Upper lobe of left lung (tissue), 4 donors: ENCODE results near the gene ACADL.

Source experiments
- EP300 ChIP-seq, 4 donors: sonication (generic); formaldehyde crosslinking; IDR thresholded peaks; one replicate each; pipeline ENCODE4 v1.5.1; 2017; ENCODE audit warnings: antibody characterized with exemption in 4 of 4, control low read depth in 2 of 4
- POLR2A ChIP-seq, 4 donors: fragments of 450-650 bp; IDR thresholded peaks; one replicate each; pipeline ENCODE4 v1.5.1; 2016 to 2017; ENCODE audit warnings: antibody characterized with exemption in 4 of 4, mild to moderate bottlenecking in 2 of 4
- POLR2AphosphoS5 ChIP-seq, 2 donors: sonication (generic); formaldehyde crosslinking; IDR thresholded peaks; one replicate each; pipeline ENCODE4 v1.5.1; 2017; ENCODE audit warnings: antibody characterized with exemption in 2 of 2
- TF ChIP-seq, protein P1 (sequence below), 6 experiments: fragments of 450-650 bp in 4 of 6; fragments of 200-600 bp in 2 of 6; sonication (generic) in 2 of 6; IDR thresholded peaks; one replicate each; pipeline ENCODE4 v1.5.1; 2016 to 2019; ENCODE audit warnings: antibody characterized with exemption in 6 of 6

DNA sequence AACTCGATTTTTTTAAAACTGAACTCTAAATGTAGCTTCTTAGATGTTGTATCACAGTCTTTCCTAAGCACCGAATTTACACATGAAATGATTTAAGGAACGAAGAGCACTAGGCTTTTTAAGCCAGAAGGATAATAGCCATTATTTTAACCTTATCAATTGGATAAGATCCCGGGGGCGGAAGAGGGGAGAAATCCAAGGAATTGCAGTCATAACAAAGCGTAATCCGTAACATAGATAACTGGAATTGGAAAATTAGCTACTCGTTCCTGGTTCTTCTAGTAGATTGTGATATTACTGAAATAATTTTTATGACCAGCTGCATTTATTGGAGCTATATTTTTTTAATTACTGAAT lies 53.0 kb downstream of the ACADL start:
- TF ChIP-seq, protein P1, sequence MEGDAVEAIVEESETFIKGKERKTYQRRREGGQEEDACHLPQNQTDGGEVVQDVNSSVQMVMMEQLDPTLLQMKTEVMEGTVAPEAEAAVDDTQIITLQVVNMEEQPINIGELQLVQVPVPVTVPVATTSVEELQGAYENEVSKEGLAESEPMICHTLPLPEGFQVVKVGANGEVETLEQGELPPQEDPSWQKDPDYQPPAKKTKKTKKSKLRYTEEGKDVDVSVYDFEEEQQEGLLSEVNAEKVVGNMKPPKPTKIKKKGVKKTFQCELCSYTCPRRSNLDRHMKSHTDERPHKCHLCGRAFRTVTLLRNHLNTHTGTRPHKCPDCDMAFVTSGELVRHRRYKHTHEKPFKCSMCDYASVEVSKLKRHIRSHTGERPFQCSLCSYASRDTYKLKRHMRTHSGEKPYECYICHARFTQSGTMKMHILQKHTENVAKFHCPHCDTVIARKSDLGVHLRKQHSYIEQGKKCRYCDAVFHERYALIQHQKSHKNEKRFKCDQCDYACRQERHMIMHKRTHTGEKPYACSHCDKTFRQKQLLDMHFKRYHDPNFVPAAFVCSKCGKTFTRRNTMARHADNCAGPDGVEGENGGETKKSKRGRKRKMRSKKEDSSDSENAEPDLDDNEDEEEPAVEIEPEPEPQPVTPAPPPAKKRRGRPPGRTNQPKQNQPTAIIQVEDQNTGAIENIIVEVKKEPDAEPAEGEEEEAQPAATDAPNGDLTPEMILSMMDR (IDR thresholded peaks at IDR 0.05): no peak
- TF ChIP-seq POLR2A (IDR thresholded peaks at IDR 0.05) (no peak), POLR2AphosphoS5 (IDR thresholded peaks at IDR 0.05) (no peak), EP300 (IDR thresholded peaks at IDR 0.05) (no peak)
